Neural cell (in vitro differentiated cells): ENCODE data around the gene LYPD6. TPM values are rescaled to one million over a fixed set of nuclear protein-coding genes. Genes with fewer than 3 reads are reported as not detected.

Experiments used
- H2AFZ ChIP-seq: fragments of 200-600, 300-800 bp; sonication (generic), shearing (Covaris generic); 2 replicates; pipeline ENCODE4 v1.6.0; 2014; ENCODE audit warnings: low read depth, mild to moderate bottlenecking, antibody characterized with exemption, low read length, moderate library complexity
- H3F3A ChIP-seq: fragments of 200-600 bp; shearing (Covaris generic); 2 replicates; pipeline ENCODE4 v1.6.1; 2016; ENCODE audit warnings: mild to moderate bottlenecking, moderate library complexity, mixed read lengths, antibody characterized with exemption, low read length; ENCODE audit not compliant: insufficient read depth, poor library complexity, severe bottlenecking
- H3K27ac ChIP-seq: fragments of 200-600, 300-800 bp; sonication (generic), shearing (Covaris generic); 2 replicates; pipeline ENCODE4 v1.5.1; 2014; ENCODE audit warnings: mild to moderate bottlenecking, low read length, moderate library complexity
- H3K27me3 ChIP-seq: fragments of 300-800, 200-600 bp; sonication (generic), shearing (Covaris generic); 2 replicates; pipeline ENCODE4 v1.6.0; 2014; ENCODE audit warnings: mild to moderate bottlenecking, low read depth, low read length, moderate library complexity; ENCODE audit not compliant: insufficient read depth
- H3K36me3 ChIP-seq: fragments of 300-800, 200-600 bp; sonication (generic), shearing (Covaris generic); 2 replicates; pipeline ENCODE4 v1.5.1; 2014; ENCODE audit warnings: mild to moderate bottlenecking, antibody characterized with exemption, low read length, moderate library complexity; ENCODE audit not compliant: insufficient read depth
- H3K4me2 ChIP-seq: fragments of 300-800, 200-600 bp; sonication (generic), shearing (Covaris generic); 2 replicates; pipeline ENCODE4 v1.6.0; 2014; ENCODE audit warnings: mild to moderate bottlenecking, low read length
- H3K4me3 ChIP-seq: fragments of 300-800, 200-600 bp; sonication (generic), shearing (Covaris generic); 2 replicates; pipeline ENCODE4 v1.5.1; 2014; ENCODE audit warnings: mild to moderate bottlenecking, low read length, moderate library complexity
- H3K79me2 ChIP-seq: fragments of 200-600 bp; shearing (Covaris generic); replicated peaks from 2 replicates; pipeline ENCODE4 v1.6.0; 2014; ENCODE audit warnings: mild to moderate bottlenecking, low read length, moderate library complexity; ENCODE audit not compliant: insufficient read depth
- H3K9ac ChIP-seq: fragments of 300-800, 200-600 bp; sonication (generic), shearing (Covaris generic); 2 replicates; pipeline ENCODE4 v1.6.1; 2016; ENCODE audit warnings: mild to moderate bottlenecking, low read length, mixed read lengths
- H3K9me2 ChIP-seq: fragments of 200-600 bp; shearing (Covaris generic); 2 replicates; pipeline ENCODE4 v1.6.1; 2016; ENCODE audit warnings: mild to moderate bottlenecking, low read length, mixed read lengths; ENCODE audit not compliant: insufficient read depth
- H3K9me3 ChIP-seq: fragments of 200-600, 300-800 bp; sonication (generic), shearing (Covaris generic); 2 replicates; pipeline ENCODE4 v1.6.1; 2016; ENCODE audit warnings: mild to moderate bottlenecking, mixed run types, low read length, moderate library complexity, mixed read lengths
- H4K20me1 ChIP-seq: fragments of 200-600 bp; shearing (Covaris generic); 2 replicates; pipeline ENCODE4 v1.6.1; 2016; ENCODE audit warnings: mild to moderate bottlenecking, mixed run types; ENCODE audit not compliant: insufficient read depth
- EP300 ChIP-seq: fragments of 450-650 bp; conservative IDR thresholded peaks from 2 replicates; pipeline ENCODE4 v1.6.1; 2014; ENCODE audit warnings: antibody characterized with exemption, mild to moderate bottlenecking, moderate library complexity; ENCODE audit not compliant: poor library complexity, severe bottlenecking
- EZH2 ChIP-seq: fragments of 200-600, 300-800 bp; shearing (Covaris generic), sonication (generic); IDR thresholded peaks from 2 replicates; pipeline ENCODE4 v1.6.1; 2014; ENCODE audit warnings: antibody characterized with exemption, low read length, borderline replicate concordance, mild to moderate bottlenecking; ENCODE audit not compliant: insufficient read depth, poor library complexity, severe bottlenecking
- MXI1 ChIP-seq: fragments of 450-650 bp; conservative IDR thresholded peaks from 2 replicates; pipeline ENCODE4 v1.6.1; 2014; ENCODE audit warnings: antibody characterized with exemption, mild to moderate bottlenecking; ENCODE audit not compliant: poor library complexity, severe bottlenecking
- POLR2AphosphoS5 ChIP-seq: IDR thresholded peaks from 2 replicates; pipeline ENCODE4 v1.6.1; 2012
- RAD21 ChIP-seq: fragments of 450-650 bp; conservative IDR thresholded peaks from 2 replicates; pipeline ENCODE4 v1.6.1; 2014; ENCODE audit warnings: antibody characterized with exemption, mild to moderate bottlenecking, moderate library complexity
- REST ChIP-seq: IDR thresholded peaks from 2 replicates; pipeline ENCODE4 v1.6.1; 2012; ENCODE audit warnings: borderline replicate concordance
- SMC3 ChIP-seq: fragments of 450-650 bp; conservative IDR thresholded peaks from 2 replicates; pipeline ENCODE4 v1.6.1; 2014; ENCODE audit warnings: antibody characterized with exemption, mild to moderate bottlenecking, moderate library complexity; ENCODE audit not compliant: poor library complexity
- TAF1 ChIP-seq: IDR thresholded peaks from 2 replicates; pipeline ENCODE4 v1.6.1; 2012; ENCODE audit warnings: low read depth
- polyA plus RNA-seq: library from polyadenylated mRNA; depleted of rRNA; stranded (reverse); fragments of >200 nt; gene quantifications from 2 replicates; pipeline ENCODE4 v1.2.3, GENCODE V29; 2014
- TF ChIP-seq, protein P1 (sequence below): fragments of 450-650 bp; IDR thresholded peaks from 2 replicates; pipeline ENCODE4 v1.5.1; 2014; ENCODE audit warnings: antibody characterized with exemption, mild to moderate bottlenecking, moderate library complexity; ENCODE audit not compliant: poor library complexity, severe bottlenecking

The LYPD6 gene
- polyA plus RNA-seq, 1 donor from 2014 or later = 2.3 TPM

DNA sequence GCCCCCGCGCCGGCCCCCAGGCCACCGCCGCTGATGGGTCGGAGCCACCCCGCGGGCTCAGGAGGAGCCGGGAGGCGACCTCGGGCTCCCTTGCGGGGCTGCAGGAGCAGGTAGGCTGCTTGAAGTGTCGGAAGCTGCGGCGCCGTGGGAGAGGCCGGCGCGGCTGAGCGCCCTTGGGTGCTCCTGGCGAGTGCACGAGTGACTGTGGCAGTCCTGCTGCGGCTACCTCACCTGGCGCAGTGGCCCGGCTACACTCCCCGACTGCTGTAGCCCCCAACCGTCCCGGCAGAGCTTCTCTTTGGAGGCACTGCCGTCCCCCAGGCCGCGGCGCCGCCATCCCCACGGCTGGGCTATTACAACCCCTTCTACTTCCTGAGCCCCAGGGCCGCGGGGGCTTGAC is 10.0 kb upstream of the LYPD6 start:
- Histone ChIP-seq H3K9ac (no peak overlapping the region), H4K20me1 (no peaks in the 10 kb centered on the region), H3K4me2 (no peak overlapping the region), H3K79me2 (no peaks in the 10 kb centered on the region), H3K36me3 (no peaks in the 10 kb centered on the region), H3K27me3 (no peaks in the 10 kb centered on the region), H3K9me3 (no peaks in the 10 kb centered on the region), H3K4me3 (no peak overlapping the region), H3K9me2 (no peaks in the 10 kb centered on the region), H3K27ac (no peak overlapping the region), H2AFZ (no peak overlapping the region), H3F3A (no peaks in the 10 kb centered on the region)
- TF ChIP-seq POLR2AphosphoS5 = no peak

- H4K20me1 ChIP-seq = no peaks in the 10 kb centered on the region
- H3K27ac ChIP-seq = no peak overlapping the region
- H2AFZ ChIP-seq = no peak overlapping the region
These were observed 1.3 kb upstream of the LYPD6 start for GRCh38 chr2:149329068-149329467.

DNA sequence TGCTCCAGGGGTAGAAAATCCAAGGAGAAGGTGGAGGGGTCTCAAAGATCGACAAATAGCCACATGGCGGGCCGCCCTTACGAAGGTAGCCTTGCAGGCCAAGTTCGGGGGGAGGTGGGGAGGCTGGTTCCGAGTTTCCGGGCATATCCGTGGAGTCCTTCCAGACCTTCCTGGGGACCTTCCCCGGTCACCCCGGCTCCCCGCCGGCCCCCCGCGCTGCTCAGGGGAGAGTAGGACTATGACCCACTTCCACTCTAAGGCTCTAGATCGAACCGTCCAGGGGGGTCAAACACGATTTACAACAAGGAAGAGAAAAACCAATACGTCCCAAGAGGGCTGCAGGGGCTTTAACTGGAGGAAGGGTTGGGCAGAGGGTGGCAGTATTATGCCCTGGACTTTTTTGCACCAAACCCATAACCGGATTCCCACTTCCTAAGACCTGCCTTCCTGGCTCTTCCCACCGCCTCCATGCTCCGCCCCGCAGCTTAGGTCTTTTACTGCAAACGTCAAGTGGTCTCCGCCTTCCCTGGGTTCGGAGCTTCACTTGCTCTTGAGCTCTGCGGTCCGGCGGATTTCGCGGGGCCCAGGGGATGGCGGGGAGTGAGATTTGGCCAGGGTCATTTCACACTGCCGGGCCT is 779 bp upstream of the LYPD6 start:
- H3K36me3 ChIP-seq = no peaks in the 10 kb centered on the region
- H3K79me2 ChIP-seq = no peaks in the 10 kb centered on the region
- peak overlapping the region; percentile 6 for H2AFZ ChIP-seq
- no peaks in the 10 kb centered on the region for H3F3A ChIP-seq
- no peaks in the 10 kb centered on the region for H3K27me3 ChIP-seq
- H3K9ac ChIP-seq = peak overlapping the region; percentile 36
- TF ChIP-seq RAD21 (peak; percentile 13), SMC3 (peak; percentile 13), MXI1 (no peak), TAF1 (no peak), REST (no peak), EZH2 (no peak), POLR2AphosphoS5 (no peak), EP300 (no peak)
- TF ChIP-seq, protein P1, sequence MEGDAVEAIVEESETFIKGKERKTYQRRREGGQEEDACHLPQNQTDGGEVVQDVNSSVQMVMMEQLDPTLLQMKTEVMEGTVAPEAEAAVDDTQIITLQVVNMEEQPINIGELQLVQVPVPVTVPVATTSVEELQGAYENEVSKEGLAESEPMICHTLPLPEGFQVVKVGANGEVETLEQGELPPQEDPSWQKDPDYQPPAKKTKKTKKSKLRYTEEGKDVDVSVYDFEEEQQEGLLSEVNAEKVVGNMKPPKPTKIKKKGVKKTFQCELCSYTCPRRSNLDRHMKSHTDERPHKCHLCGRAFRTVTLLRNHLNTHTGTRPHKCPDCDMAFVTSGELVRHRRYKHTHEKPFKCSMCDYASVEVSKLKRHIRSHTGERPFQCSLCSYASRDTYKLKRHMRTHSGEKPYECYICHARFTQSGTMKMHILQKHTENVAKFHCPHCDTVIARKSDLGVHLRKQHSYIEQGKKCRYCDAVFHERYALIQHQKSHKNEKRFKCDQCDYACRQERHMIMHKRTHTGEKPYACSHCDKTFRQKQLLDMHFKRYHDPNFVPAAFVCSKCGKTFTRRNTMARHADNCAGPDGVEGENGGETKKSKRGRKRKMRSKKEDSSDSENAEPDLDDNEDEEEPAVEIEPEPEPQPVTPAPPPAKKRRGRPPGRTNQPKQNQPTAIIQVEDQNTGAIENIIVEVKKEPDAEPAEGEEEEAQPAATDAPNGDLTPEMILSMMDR = no peak
- no peaks in the 10 kb centered on the region for H4K20me1 ChIP-seq
- H3K27ac ChIP-seq = no peak overlapping the region
- H3K4me3 ChIP-seq = peak overlapping the region; percentile 85
- H3K4me2 ChIP-seq = peak overlapping the region; percentile 53
- H3K9me3 ChIP-seq = no peaks in the 10 kb centered on the region
- H3K9me2 ChIP-seq = no peaks in the 10 kb centered on the region

More at GRCh38 chr2:149329068-149329467, 1.3 kb upstream of the LYPD6 start:
- H3K4me3 ChIP-seq = no peak overlapping the region
- no peaks in the 10 kb centered on the region for H3K9me2 ChIP-seq
- H3K4me2 ChIP-seq = no peak overlapping the region
- no peaks in the 10 kb centered on the region for H3K9me3 ChIP-seq
- no peak overlapping the region for H3K9ac ChIP-seq
- no peaks in the 10 kb centered on the region for H3F3A ChIP-seq
- H3K79me2 ChIP-seq = no peaks in the 10 kb centered on the region
- no peaks in the 10 kb centered on the region for H3K36me3 ChIP-seq
- TF ChIP-seq SMC3 = no peak
- TF ChIP-seq, protein P1 = peak; percentile 38
- TF ChIP-seq MXI1 = no peak
- TF ChIP-seq POLR2AphosphoS5 = no peak
- no peaks in the 10 kb centered on the region for H3K27me3 ChIP-seq
